Measurements from ENCODE around the gene TM4SF4.
"Not testable (repeated sequence)": the region's sequence is repeated elsewhere in the genome, so short reads cannot be mapped to it uniquely, and the experiment has no call there.

Gene TM4SF4, protein sequence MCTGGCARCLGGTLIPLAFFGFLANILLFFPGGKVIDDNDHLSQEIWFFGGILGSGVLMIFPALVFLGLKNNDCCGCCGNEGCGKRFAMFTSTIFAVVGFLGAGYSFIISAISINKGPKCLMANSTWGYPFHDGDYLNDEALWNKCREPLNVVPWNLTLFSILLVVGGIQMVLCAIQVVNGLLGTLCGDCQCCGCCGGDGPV

GRCh38 chr3:149474250-149474817 is at the start of gene TM4SF4:
TSS of gene TM4SF4 (plus strand) at chr3:149474697. CDS start at chr3:149474878, 181 bp downstream.
- no peak for DNase-seq (ENCODE audit: low read depth in 2 of 2)

DNA sequence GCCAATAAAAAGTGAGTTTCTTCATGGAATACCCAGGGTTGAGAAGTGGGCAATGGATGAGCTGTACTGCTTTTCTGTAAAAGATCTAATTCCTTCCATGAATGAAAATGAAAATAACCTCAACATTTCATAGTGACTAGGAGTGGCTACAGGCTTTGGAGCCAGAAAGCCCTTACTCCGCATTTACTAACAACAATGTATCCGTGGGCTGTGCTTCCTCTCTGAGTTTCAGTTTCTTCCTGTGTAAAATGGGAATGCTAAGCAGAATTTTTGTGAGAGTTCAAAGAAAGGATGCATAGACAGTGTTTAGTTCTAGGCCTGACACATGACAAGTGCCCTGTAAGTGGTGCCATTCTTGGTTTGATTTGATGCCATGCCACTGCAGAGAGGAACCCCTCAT is 49.6 kb upstream of the TM4SF4 start:
- DNase-seq (ENCODE audit: low read depth in 2 of 2): no peak

- no peak for DNase-seq (ENCODE audit: low read depth in 2 of 2)
Observed at GRCh38 chr3:149426325-149426724, 48.2 kb upstream of the TM4SF4 start.

DNA sequence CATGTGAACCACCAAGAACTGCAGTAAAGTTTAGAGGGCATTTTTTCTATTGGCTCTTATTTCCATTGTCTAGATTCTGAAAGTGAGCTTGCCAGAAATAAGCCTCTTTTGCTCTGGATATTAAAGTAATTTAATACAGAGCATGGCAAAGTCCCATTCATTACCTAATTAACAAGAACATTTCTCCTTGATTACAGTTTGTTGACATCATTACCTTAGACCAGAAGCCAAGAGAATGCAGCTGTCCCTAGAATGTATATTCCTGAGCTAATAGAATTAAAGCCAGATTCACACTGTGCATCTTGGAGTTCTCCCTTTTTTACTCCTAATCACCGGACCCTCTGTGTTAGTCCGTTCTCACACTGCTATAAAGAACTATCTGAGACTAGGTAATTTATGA is 46.4 kb upstream of the TM4SF4 start:
- DNase-seq (ENCODE audit: low read depth in 2 of 2): no peak

- DNase-seq (ENCODE audit: low read depth in 2 of 2): no peak
Observed at GRCh38 chr3:149430216-149430615, 44.3 kb upstream of the TM4SF4 start.

DNA sequence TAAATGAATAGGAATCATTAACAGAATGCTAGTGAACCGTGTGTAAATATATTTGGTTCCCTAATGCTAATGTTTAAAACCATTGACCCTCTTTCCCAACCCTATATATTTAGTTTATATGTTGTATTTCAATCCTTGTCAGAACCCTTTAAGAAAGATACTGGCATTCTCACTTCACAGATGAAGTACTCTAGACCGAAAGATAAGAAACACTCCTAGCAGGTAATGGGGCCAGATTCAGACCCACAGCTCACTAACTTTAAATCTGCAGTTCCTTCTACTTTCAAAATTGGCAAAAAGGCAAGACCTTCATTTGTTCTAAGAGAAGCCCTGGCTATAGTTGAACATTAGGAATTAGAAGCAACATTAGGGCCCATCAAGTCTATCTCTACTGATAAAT is 42.3 kb upstream of the TM4SF4 start:
- no peak for DNase-seq (ENCODE audit: low read depth in 2 of 2)

- no peak for DNase-seq (ENCODE audit: low read depth in 2 of 2)
Observed at GRCh38 chr3:149435996-149436885, 38.3 kb upstream of the TM4SF4 start.

- DNase-seq (ENCODE audit: low read depth in 2 of 2): no peak
Observed at GRCh38 chr3:149437286-149437685, 37.2 kb upstream of the TM4SF4 start.

GRCh38 chr3:149437710-149438109 is 36.8 kb upstream of the TM4SF4 start:
- DNase-seq (ENCODE audit: low read depth in 2 of 2): no peak

DNA sequence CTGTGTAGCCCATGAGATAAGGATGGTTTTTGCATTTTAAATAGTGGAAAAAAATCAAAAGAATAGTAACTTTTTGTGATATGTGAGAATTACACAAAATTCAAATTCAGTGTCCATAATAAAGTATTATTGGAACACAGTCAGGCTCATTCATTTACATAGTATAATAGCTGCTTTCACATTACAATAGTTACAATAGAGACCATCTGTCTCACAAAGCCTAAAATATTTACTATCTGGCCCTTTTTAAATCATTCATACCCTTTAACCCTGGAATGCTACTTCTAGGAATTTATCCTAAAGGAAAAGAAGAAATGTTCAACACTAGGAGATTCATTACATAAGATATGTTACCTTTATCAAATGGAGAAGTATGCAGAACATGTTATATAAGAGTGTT is 35.5 kb upstream of the TM4SF4 start:
- no peak for DNase-seq (ENCODE audit: low read depth in 2 of 2)

DNA sequence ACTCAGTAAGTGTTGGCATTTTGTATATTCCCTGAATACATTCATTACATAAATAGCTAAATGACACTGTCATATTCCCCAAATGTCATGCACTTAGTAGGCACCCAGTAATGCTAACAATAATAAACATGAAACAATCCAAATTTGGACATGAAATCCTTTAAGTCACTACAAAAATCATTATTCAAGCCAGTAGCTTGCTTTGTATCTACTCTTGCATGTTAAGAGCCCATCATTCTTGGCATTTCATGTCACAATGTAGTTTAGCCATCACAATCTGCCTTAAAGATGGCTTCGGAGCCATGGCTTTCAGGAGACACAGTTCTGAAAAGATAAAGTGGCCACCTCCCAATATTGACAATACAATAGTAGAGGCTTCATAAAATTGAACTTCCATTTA is 32.9 kb upstream of the TM4SF4 start:
- no peak for DNase-seq (ENCODE audit: low read depth in 2 of 2)

- no peak for DNase-seq (ENCODE audit: low read depth in 2 of 2)
Observed at GRCh38 chr3:149442043-149442442, 32.5 kb upstream of the TM4SF4 start.

- DNase-seq (ENCODE audit: low read depth in 2 of 2): no peak
Observed at GRCh38 chr3:149442851-149443544, 31.5 kb upstream of the TM4SF4 start.

DNA sequence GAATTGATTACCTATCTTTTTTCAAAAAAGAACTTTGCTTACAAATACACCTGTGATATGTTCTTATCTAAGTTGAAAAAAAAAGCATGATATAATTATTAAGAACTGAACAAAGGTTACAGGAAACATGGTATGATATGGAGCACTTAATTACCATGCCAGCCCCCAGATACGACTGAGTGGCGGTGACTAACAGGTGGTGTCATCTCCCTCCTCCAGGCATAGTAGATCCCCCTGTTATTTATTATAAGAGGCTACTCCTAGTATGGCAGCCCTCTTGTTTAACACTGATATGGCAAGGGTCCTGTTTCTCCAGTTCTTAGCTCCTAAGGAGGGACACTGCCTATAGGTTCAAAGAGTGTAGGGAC is 31.0 kb upstream of the TM4SF4 start:
- no peak for DNase-seq (ENCODE audit: low read depth in 2 of 2)

DNA sequence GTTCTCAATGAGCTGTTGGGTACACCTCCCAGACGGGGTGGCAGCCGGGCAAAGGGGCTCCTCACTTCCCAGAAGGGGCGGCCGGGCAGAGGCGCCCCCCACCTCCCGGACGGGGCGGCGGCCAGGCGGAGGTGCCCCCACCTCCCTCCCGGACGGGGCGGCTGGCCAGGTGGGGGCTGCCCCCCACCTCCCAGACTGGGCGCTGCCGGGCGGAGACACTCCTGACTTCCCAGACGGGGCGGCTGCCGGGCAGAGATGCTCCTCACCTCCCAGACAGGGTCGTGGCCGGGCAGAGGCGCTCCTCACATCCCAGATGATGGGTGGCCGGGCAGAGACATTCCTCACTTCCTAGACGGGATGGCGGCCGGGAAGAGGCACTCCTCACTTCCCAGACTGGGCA is 29.6 kb upstream of the TM4SF4 start:
- DNase-seq (ENCODE audit: low read depth in 2 of 2): not testable (repeated sequence)

GRCh38 chr3:149448331-149448831 is 26.1 kb upstream of the TM4SF4 start:
- no peak for DNase-seq (ENCODE audit: low read depth in 2 of 2)

DNA sequence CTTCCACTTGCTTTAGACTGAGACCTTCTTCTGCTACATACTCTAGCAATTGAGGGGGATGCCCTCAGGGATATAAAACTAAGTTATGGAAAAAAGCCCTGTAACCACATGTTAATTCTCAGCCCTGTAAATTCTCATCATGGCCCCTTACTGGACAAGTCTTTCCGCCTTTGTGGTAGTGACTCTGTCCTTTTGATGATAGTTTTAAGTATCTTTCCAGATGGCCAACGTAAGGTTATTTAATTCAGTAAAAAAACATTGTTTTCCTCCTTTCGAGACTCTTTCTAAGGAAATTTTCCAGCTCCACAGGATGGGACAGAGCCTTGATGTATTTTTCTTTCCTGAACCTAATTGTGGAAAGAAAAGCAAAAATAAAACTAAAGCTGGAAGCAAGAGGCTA is 25.3 kb upstream of the TM4SF4 start:
- no peak for DNase-seq (ENCODE audit: low read depth in 2 of 2)

- DNase-seq (ENCODE audit: low read depth in 2 of 2): no peak
Observed at GRCh38 chr3:149449799-149450198, 24.7 kb upstream of the TM4SF4 start.

DNA sequence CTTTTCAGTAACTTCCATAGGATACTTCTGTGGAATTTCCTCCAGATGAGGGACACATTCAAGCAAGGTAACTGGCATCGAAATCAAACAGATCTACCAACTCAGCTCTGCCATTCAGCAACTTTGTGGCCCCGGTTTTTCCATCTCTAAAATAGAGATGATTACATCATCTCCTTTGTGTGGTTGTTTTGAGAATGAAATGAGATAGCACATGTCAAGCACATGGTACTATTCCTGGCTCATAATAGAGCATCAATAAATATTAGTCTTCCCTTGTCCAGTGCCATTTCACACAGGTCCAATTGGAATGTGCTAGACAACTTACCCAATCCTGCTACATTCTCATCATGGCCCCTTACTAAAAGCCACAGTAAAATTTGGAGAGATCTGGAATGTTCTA is 24.2 kb upstream of the TM4SF4 start:
- DNase-seq (ENCODE audit: low read depth in 2 of 2): no peak

- DNase-seq (ENCODE audit: low read depth in 2 of 2): no peak
Observed at GRCh38 chr3:149452036-149452435, 22.5 kb upstream of the TM4SF4 start.

DNA sequence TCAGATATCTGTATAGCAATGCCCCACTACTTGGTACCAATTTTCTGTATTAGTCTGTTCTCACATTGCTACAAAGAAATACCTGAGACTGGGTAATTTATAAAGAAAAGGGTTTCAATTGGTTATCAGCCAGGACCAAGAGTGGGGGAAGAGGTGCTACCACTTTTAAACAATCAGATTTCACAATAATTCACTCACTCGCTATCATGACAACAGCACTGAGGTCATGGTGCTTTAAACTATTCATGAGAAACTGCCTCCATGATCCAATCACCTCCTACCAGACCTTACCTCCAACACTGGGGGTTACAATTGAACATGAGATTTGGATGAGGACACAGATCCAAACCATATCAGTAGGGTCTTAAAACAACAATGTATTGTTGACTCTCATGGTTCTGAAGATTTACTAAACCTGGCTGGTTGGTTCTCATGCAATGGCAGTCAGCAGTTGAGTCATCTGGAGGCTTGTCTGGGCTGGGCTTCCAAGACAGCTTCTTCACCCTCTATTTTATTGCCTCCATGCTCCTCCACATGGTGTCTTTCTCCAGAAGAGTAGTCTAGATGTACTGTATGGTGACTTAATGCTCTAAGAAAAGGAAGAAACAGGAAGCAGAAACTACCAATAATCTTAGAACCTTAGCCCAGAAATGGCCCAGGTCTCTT is 21.2 kb upstream of the TM4SF4 start:
- no peak for DNase-seq (ENCODE audit: low read depth in 2 of 2)

GRCh38 chr3:149454746-149455145 is 19.8 kb upstream of the TM4SF4 start:
- no peak for DNase-seq (ENCODE audit: low read depth in 2 of 2)

All from stimulated activated CD4-positive, alpha-beta T cell treated with anti-CD3 and anti-CD28 coated beads, Interleukin-1b, Interleukin-23, amount 100 ng/mL, for 1 hour (primary cell).